H54 (cell line): ENCODE results near the gene RMC1.
"Not testable (repeated sequence)": the region's sequence is repeated elsewhere in the genome, so short reads cannot be mapped to it uniquely, and the experiment has no call there.

Source experiments
- DNase-seq: peaks from one replicate; pipeline ENCODE4 v3.0.0; 2011; ENCODE audit warnings: low spot score, mixed read lengths; ENCODE audit not compliant: insufficient read length
- FAIRE-seq: peaks from 3 replicates; lab custom pipeline; 2011; peaks lifted over from hg19 to GRCh38; lab: Jason Lieb, UNC
- POLR2A ChIP-seq: IDR thresholded peaks from 2 replicates; pipeline ENCODE4 v1.6.1; 2011; ENCODE audit warnings: low read depth, mild to moderate bottlenecking, low read length

The RMC1 gene

GRCh38 chr18:23506393-23506792 lies 3.1 kb downstream of the RMC1 start:
- no peak for TF ChIP-seq POLR2A
- DNase-seq (no peak), FAIRE-seq (no peak)

DNA sequence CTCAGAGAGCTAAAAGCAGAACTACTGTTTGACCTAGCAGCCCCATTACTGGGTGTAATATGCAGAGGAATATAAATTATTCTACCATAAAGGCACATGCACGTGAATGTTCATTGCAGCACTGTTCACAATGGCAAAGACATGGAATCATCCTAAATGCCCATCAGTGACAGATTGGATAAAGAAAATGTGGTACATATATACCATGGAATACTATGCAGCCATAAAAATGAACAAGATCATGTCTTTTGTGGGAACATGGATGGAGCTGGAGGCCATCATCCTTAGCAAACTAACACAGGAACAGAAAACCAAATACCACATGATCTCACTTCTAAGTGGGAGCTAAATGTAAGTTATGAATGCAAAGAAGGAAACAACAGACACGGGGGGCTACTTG lies 7.6 kb downstream of the RMC1 start:
- not testable (repeated sequence) for DNase-seq

GRCh38 chr18:23512216-23512615 lies 8.9 kb downstream of the RMC1 start:
- not testable (repeated sequence) for FAIRE-seq, DNase-seq

More for the DNA sequence above, 7.6 kb downstream of the RMC1 start:
- FAIRE-seq = not testable (repeated sequence)

- DNase-seq = no peak
- FAIRE-seq = no peak
- no peak for TF ChIP-seq POLR2A
Measured at GRCh38 chr18:23512641-23513040, 9.3 kb downstream of the RMC1 start.

DNA sequence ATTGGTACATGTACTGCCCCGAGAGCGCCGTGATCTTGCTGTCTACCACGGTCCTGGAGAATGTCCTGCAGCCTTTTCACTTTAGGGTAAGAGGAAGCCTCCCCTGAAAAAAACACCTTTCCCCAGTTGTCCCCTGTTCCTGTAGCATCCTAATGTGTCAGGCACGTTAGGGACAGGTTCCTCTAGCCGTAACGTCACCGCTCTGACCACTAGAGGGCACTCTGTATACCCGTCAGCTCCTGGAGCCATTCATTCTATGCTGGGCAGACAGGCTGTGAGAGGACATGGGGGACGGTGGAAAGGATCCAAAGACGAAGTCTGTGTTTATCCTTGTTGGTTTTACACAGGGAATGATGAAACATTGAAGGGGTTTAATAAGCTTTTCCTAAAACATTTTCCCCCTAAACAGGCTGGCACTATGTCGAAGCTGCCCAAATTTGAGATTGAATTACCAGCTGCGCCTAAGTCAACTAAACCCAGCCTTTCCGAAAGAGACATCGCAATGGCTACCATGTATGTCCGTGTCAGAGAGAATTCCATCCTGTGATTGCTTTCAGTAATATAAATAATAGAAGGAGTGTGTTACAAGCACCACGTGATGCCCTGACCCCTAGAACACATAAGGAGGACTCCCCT lies 12.7 kb downstream of the RMC1 start:
- no peak for TF ChIP-seq POLR2A
- FAIRE-seq = peak; percentile 11
- peak; percentile 28 for DNase-seq

- FAIRE-seq (no peak), DNase-seq (no peak)
- TF ChIP-seq POLR2A = no peak
Measured at GRCh38 chr18:23519734-23520133, 16.4 kb downstream of the RMC1 start.

DNA sequence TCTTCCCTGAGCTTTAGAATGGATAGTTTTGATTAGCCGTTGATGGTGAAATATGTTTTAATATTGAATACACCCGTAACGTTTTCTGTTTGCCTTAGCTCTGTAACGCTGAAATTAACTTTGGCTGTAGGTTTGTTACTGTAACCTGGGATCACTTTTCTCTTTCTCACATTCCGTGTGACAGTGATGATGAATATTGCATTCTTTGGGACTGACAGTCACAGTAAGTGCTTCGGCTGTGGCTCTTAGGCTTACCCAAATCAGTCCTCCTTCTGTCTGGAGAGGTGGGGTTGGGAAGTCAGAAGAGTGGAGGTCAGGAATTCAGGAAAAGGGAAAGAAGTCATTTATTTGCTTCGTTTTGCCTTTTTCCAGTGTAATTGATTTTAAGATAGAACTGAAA lies 18.0 kb downstream of the RMC1 start:
- TF ChIP-seq POLR2A = no peak
- no peak for FAIRE-seq
- no peak for DNase-seq

DNA sequence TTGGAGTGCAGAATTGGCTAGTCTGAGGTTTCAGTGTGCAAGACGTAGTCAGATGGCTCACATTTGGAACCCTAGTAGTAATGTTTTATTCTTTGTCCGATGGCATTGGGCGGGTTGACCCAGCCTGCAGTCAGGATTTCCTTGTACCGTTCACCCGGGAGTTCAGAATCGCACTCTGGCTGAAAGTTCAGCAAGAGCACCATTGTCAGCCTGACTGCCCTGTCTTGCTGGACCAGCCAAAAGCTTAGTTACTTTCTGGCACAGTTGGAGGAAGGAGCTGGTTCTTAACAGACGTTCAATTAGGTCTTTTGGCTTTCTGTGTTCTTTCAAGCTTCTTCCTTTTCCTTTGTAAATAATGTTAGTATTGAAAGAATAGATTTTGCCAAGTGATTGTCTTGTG lies 18.6 kb downstream of the RMC1 start:
- no peak for DNase-seq
- FAIRE-seq = no peak
- no peak for TF ChIP-seq POLR2A

GRCh38 chr18:23523429-23524212 lies 20.3 kb downstream of the RMC1 start:
- FAIRE-seq (no peak), DNase-seq (no peak)
- no peak for TF ChIP-seq POLR2A

- no peak for DNase-seq
- TF ChIP-seq POLR2A = no peak
- no peak for FAIRE-seq
Measured at GRCh38 chr18:23524213-23524707, 20.9 kb downstream of the RMC1 start.

GRCh38 chr18:23526501-23527063 lies 23.3 kb downstream of the RMC1 start:
- DNase-seq (no peak), FAIRE-seq (no peak)
- no peak for TF ChIP-seq POLR2A

GRCh38 chr18:23528580-23529472 lies 25.5 kb downstream of the RMC1 start:
- no peak for TF ChIP-seq POLR2A
- no peak for DNase-seq
- no peak for FAIRE-seq

- TF ChIP-seq POLR2A = no peak
- DNase-seq (peak; percentile 20), FAIRE-seq (no peak)
Measured at GRCh38 chr18:23529604-23530003, 26.3 kb downstream of the RMC1 start.
